Testis (tissue), 3 donors: ENCODE data around the gene VPS51. TPM values are rescaled to one million over a fixed set of nuclear protein-coding genes. Genes with fewer than 3 reads are reported as not detected.

Experiments
- DNase-seq: peaks from one replicate; pipeline ENCODE4 v3.0.0-alpha.2; 2019
- H3K27ac ChIP-seq, 2 donors: fragments of 200-600 bp; sonication (generic); one replicate each; pipeline ENCODE4 v1.5.1; 2019
- H3K27me3 ChIP-seq: fragments of 200-600 bp; sonication (generic); one replicate; pipeline ENCODE4 v1.5.1; 2019
- H3K36me3 ChIP-seq: fragments of 200-600 bp; sonication (generic); one replicate; pipeline ENCODE4 v1.5.1; 2017; ENCODE audit warnings: low read depth; ENCODE audit errors: missing control alignments
- H3K4me1 ChIP-seq: fragments of 200-600 bp; sonication (generic); one replicate; pipeline ENCODE4 v1.5.1; 2019
- H3K4me3 ChIP-seq, 2 donors: fragments of 200-600 bp; sonication (generic); one replicate each; pipeline ENCODE4 v1.5.1; 2017 to 2019
- H3K9me3 ChIP-seq: fragments of 200-600 bp; sonication (generic); one replicate; pipeline ENCODE4 v1.5.1; 2017
- POLR2A ChIP-seq: fragments of 450-650 bp; IDR thresholded peaks from one replicate; pipeline ENCODE4 v1.6.1; 2017; ENCODE audit warnings: antibody characterized with exemption, mild to moderate bottlenecking, moderate library complexity
- WGBS, 2 donors: methylation state at CpG; one replicate each; pipeline ENCODE4 v1.1.5; 2018; 5-methylcytosine and 5-hydroxymethylcytosine counted together
- intact Hi-C: fragments of 100-400 bp; cut with DNase I; formaldehyde crosslinking; loops from one replicate; pipeline ENCODE4 v1.15.1; 2023; ENCODE audit warnings: low total_unique reads
- polyA plus RNA-seq: library from polyadenylated mRNA; stranded (reverse); fragments of 350-450 nt; fragmentation: Illumina TruSeq; extraction: RNeasy Lipid Tissue Mini Kit (QIAGEN cat#74804); gene quantifications from one replicate; pipeline ENCODE4 v1.2.3, GENCODE V29; 2014; ENCODE audit warnings: low read depth, low replicate concordance; ENCODE audit not compliant: insufficient read depth
- total RNA-seq, 2 donors: library from RNA; depleted of rRNA; stranded (reverse); fragments of >200 nt; gene quantifications; one replicate each; pipeline ENCODE4 v1.2.3, GENCODE V29; 2016
- TF ChIP-seq, protein P1 (sequence below), 3 experiments: fragments of 450-650 bp in 2 of 3; fragments of 200-600 bp in 1 of 3; sonication (generic) in 1 of 3; IDR thresholded peaks; one replicate each; pipeline ENCODE4 v1.5.1; 2016 to 2019; ENCODE audit warnings: antibody characterized with exemption in 3 of 3, mild to moderate bottlenecking in 2 of 3, moderate library complexity in 1 of 3

VPS51 gene
- total and polyA plus RNA-seq, 3 donors from 2014 or later, result 91.1 to 252 (median 173) TPM

DNA sequence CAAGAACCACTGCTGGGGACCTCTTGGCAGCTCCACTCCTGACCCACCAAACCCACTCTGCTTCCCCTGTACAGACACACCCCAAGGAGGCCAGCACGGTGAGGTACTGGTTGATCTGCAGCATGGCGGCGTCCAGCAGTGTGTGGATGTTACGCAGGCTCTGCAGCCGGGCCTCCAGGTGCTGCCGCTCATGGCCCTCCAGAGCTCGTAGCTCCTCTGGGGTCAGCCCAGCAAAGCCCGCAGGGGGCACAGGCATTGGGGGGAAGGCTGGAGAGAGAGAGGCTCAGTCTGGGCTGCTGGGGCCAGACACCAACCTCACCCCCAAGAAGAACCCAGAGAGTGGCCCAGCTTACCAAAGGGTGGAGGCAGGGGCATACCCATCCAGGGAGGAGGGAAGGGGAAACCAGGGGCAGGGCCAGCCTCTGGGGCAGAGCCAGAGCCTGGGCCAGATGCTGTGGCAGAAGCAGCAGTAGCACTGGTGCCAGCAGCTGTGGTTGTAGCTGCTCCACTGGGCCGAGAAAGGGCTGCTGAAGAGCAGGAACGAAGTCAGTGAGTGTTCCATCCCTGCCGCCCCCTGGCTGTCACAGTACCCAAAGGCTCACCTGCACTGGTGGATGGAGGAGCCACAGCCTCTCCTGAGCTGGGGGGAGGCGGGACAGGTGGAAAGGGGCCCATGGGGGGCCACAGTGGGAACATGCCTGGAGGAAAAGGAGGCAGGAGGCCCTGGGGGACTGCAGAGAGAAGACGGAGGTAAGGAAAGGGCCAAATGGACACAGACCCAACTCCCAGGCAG, 33.8 kb downstream of the VPS51 start:
- no peak overlapping the region for H3K27ac ChIP-seq
- no peak for DNase-seq
- H3K9me3 ChIP-seq, result no peaks in the 10 kb centered on the region
- H3K36me3 ChIP-seq, result no peaks in the 10 kb centered on the region
- peaks cover 15% of the 10 kb centered on the region for H3K4me1 ChIP-seq
- no peak for TF ChIP-seq POLR2A
- TF ChIP-seq, protein P1, sequence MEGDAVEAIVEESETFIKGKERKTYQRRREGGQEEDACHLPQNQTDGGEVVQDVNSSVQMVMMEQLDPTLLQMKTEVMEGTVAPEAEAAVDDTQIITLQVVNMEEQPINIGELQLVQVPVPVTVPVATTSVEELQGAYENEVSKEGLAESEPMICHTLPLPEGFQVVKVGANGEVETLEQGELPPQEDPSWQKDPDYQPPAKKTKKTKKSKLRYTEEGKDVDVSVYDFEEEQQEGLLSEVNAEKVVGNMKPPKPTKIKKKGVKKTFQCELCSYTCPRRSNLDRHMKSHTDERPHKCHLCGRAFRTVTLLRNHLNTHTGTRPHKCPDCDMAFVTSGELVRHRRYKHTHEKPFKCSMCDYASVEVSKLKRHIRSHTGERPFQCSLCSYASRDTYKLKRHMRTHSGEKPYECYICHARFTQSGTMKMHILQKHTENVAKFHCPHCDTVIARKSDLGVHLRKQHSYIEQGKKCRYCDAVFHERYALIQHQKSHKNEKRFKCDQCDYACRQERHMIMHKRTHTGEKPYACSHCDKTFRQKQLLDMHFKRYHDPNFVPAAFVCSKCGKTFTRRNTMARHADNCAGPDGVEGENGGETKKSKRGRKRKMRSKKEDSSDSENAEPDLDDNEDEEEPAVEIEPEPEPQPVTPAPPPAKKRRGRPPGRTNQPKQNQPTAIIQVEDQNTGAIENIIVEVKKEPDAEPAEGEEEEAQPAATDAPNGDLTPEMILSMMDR (IDR thresholded peaks at IDR 0.05), result no peak
- H3K4me3 ChIP-seq, result no peak overlapping the region
- H3K27me3 ChIP-seq, result no peaks in the 10 kb centered on the region
- intact Hi-C loops, result no loop called here
- WGBS, 2 donors, result 81 to 87% methylated on average over 10 to 13 of the region's 13 CpGs

DNA sequence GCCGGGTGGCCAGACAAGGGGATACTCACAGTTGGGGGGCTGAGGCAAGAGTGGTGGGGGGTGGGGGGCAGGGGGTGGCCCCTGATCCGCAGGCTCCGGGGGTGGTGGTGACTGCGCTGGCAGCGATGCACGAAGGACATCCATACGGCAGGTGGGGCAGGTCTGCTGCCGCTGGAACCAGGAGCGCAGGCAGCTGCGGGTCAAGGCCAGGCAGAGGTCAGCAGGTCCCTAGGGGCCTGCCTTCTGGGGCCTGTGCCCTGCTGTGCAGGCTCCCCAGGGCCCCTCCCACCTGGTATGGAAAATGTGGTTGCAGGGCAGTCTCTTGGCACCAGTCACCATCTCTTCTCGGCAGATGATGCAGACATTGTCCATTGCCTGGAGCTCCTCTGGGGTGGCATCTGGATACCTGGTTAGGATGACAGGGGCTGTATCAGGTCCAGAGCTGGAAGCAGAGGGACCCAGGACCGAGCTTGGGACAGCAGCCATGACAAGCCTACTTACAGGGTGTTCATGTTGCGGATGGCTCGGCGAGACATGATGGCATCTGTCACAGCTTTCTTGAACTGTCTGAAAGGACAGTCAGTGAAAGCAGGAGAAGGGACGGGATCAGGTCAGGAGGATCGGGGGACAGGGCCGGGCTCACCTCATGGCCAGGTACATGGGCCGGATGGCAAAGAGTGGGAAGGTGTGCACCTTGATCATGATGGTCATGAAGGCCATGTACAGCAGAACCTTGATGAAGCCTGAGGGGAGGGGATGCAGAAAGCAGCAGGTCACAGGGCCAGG, 34.8 kb downstream of the VPS51 start:
- Histone ChIP-seq H3K4me3 (no peak overlapping the region), H3K4me1 (peaks cover 22% of the 10 kb centered on the region), H3K27me3 (no peaks in the 10 kb centered on the region), H3K36me3 (no peaks in the 10 kb centered on the region), H3K27ac (no peak overlapping the region), H3K9me3 (no peaks in the 10 kb centered on the region)
- 82 to 93% methylated on average over 9 to 19 of the region's 19 CpGs for WGBS, 2 donors
- no peak for TF ChIP-seq POLR2A
- TF ChIP-seq, protein P1 (IDR thresholded peaks at IDR 0.05), result no peak
- intact Hi-C loops, result no loop called here
- DNase-seq, result no peak

DNA sequence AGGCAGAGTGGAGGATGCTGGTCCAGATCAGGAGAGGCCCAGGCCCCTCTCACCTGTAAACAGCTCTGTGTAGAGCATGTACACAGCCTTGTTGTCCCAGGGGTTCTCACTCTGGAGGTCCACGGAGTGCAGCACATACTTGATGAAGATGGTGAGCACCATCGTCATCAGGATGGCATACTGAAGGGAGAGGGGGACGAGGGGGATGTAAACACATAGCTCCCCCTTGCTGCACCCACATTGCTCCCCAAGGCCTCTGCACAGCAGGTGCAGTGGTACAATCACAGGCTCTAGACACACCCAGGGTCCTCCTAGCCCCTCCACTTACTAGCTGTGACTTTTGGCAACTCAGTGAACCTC, 35.4 kb downstream of the VPS51 start:
- Histone ChIP-seq H3K4me1 (peaks cover 24% of the 10 kb centered on the region), H3K27ac (no peak overlapping the region), H3K9me3 (no peaks in the 10 kb centered on the region), H3K27me3 (no peaks in the 10 kb centered on the region), H3K4me3 (no peak overlapping the region), H3K36me3 (no peaks in the 10 kb centered on the region)
- no peak for DNase-seq
- 80 to 89% methylated on average over 3 of the region's 3 CpGs for WGBS, 2 donors
- no peak for TF ChIP-seq POLR2A
- TF ChIP-seq, protein P1 (IDR thresholded peaks at IDR 0.05), result no peak
- intact Hi-C loops, result no loop called here

DNA sequence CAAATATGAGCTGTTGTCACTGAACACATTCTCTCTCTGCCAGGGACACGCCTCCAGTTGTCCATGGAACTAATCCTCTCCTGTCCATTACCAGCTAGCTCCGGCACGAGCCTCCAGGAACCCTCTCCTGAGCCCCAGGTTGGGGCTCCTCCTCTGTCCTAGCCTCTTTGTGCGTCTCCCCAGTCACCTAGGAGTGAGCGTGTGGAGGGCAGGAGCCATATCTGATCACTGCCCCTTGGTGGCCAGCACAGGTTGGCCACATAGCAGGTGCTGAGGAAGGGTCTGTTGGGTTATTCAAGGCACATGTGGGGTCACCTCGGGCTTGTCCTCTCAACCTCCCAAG, 35.9 kb downstream of the VPS51 start:
- H3K4me3 ChIP-seq, result no peak overlapping the region
- H3K4me1 ChIP-seq, result peaks cover 24% of the 10 kb centered on the region
- intact Hi-C loops, result no loop called here
- no peak overlapping the region for H3K27ac ChIP-seq
- no peak for TF ChIP-seq POLR2A
- TF ChIP-seq, protein P1 (IDR thresholded peaks at IDR 0.05), result no peak
- whole genome bisulfite sequencing, 2 donors, result 88 to 91% methylated on average over 5 to 6 of the region's 6 CpGs
- no peaks in the 10 kb centered on the region for H3K27me3 ChIP-seq
- H3K9me3 ChIP-seq, result no peaks in the 10 kb centered on the region
- H3K36me3 ChIP-seq, result no peaks in the 10 kb centered on the region
- no peak for DNase-seq
